ENCODE measurements around the gene CAPN5. TPM values are rescaled to one million over a fixed set of nuclear protein-coding genes. Genes with fewer than 3 reads are reported as not detected.

CAPN5 gene
- total RNA-seq, 1 experiment from 2014 or later = 27.4 TPM

- TF ChIP-seq ZNF121 (CRISPR knock-in tag; IDR thresholded peaks at IDR 0.05) (no peak), USF1 (CRISPR knock-in tag; IDR thresholded peaks at IDR 0.05) (no peak), ZNF317 (CRISPR knock-in tag; IDR thresholded peaks at IDR 0.05; ENCODE audit: borderline replicate concordance, low read depth) (no peak)
- TF ChIP-seq, protein P1, sequence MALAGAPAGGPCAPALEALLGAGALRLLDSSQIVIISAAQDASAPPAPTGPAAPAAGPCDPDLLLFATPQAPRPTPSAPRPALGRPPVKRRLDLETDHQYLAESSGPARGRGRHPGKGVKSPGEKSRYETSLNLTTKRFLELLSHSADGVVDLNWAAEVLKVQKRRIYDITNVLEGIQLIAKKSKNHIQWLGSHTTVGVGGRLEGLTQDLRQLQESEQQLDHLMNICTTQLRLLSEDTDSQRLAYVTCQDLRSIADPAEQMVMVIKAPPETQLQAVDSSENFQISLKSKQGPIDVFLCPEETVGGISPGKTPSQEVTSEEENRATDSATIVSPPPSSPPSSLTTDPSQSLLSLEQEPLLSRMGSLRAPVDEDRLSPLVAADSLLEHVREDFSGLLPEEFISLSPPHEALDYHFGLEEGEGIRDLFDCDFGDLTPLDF (CRISPR knock-in tag; IDR thresholded peaks at IDR 0.05) = no peak
Observed at GRCh38 chr11:77058900-77059299, 7.9 kb upstream of the CAPN5 start (continued).

DNA sequence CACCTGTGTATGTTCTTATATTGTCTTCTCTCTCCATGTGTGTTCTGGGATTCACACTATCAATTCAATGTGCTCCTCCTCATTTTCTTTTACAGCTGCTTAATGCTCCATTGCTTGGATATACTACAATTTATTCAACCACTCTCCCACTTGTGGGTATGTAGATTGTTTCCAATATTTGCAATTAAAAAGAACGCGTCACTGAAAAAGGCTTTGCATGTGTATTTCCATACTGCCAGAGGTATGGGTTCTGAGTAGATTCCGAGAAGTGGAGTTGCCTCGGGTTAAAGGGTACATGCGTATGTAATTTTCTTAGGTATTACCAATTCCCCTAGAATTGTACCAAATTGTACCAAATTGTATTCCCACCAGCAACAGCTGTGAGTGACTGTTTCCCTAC, 7.0 kb upstream of the CAPN5 start:
- H3K27me3 Mint-ChIP-seq (ENCODE audit: low read depth) = peaks cover 10% of the 10 kb centered on the region
- peaks cover 10% of the 10 kb centered on the region; the same call in 1 of the 2 replicates for H3K4me1 Mint-ChIP-seq
- ChIA-PET POLR2A (no interaction called here), CTCF (interaction anchor here (0.7 kb wide), 1 partner anchor 31 kb away, joined by 4 read pairs; no protein-coding TSS in a partner anchor)
- no peak for ATAC-seq
- H3K36me3 Mint-ChIP-seq = no peaks in the 10 kb centered on the region; the same call in 1 of the 2 replicates
- no peak overlapping the region for H3K4me3 Mint-ChIP-seq
- TF ChIP-seq FOXP1 (CRISPR knock-in tag; IDR thresholded peaks at IDR 0.05; ENCODE audit: borderline replicate concordance) (no peak), HMGA2 (CRISPR knock-in tag; IDR thresholded peaks at IDR 0.05) (no peak), SMAD4 (CRISPR knock-in tag; IDR thresholded peaks at IDR 0.05) (no peak), PRRX2 (CRISPR knock-in tag; IDR thresholded peaks at IDR 0.05) (no peak), KAT7 (CRISPR knock-in tag; IDR thresholded peaks at IDR 0.05; ENCODE audit: borderline replicate concordance) (no peak), ZBTB43 (CRISPR knock-in tag; IDR thresholded peaks at IDR 0.05) (no peak), EMX1 (CRISPR knock-in tag; IDR thresholded peaks at IDR 0.05) (no peak), USF1 (CRISPR knock-in tag; IDR thresholded peaks at IDR 0.05) (no peak), NR2C2 (CRISPR knock-in tag; IDR thresholded peaks at IDR 0.05) (no peak), GRHL2 (CRISPR knock-in tag; IDR thresholded peaks at IDR 0.05; ENCODE audit: insufficient replicate concordance, severe bottlenecking) (no peak), ZNF232 (CRISPR knock-in tag; IDR thresholded peaks at IDR 0.05) (no peak), ETV6 (CRISPR knock-in tag; IDR thresholded peaks at IDR 0.05) (no peak), GTF2I (CRISPR knock-in tag; conservative IDR thresholded peaks at IDR 0.05) (no peak), TEAD1 (CRISPR knock-in tag; IDR thresholded peaks at IDR 0.05) (no peak)
- TF ChIP-seq, protein P2, sequence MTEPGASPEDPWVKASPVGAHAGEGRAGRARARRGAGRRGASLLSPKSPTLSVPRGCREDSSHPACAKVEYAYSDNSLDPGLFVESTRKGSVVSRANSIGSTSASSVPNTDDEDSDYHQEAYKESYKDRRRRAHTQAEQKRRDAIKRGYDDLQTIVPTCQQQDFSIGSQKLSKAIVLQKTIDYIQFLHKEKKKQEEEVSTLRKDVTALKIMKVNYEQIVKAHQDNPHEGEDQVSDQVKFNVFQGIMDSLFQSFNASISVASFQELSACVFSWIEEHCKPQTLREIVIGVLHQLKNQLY (CRISPR knock-in tag; IDR thresholded peaks at IDR 0.05) = no peak
- no peak for DNase-seq (ENCODE audit: low spot score)
- H3K9me3 Mint-ChIP-seq = peaks cover 21% of the 10 kb centered on the region
- H3K27ac Mint-ChIP-seq = no peak overlapping the region

DNA sequence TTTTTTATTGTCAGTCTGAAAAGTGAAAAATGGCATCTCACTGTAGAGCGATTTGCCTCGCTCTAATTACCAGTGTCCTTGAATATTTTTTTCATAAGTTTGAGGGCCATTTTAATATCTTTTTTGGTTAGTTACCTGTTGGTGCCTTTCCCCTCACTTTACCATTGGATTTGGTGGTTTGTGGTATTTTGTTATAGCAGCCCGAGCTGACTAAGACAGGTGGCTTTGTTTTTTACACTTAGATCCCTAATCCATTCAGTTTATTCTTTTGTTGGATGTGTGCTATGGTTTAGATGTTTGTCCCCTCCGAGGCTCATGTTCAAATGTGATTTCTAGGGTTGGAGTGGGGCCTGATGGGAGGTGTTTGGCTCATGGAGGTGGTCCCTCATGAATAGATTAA, 6.5 kb upstream of the CAPN5 start:
- Mint-ChIP-seq H3K36me3 (no peaks in the 10 kb centered on the region; the same call in 1 of the 2 replicates), H3K27ac (no peak overlapping the region), H3K4me3 (no peak overlapping the region), H3K27me3 (ENCODE audit: low read depth) (peaks cover 14% of the 10 kb centered on the region), H3K9me3 (peaks cover 21% of the 10 kb centered on the region), H3K4me1 (peaks cover 11% of the 10 kb centered on the region)
- ATAC-seq = no peak
- DNase-seq (ENCODE audit: low spot score) = no peak
- POLR2A ChIA-PET = no interaction called here
- CTCF ChIA-PET = interaction anchor here (0.7 kb wide), 1 partner anchor 31 kb away, joined by 4 read pairs; no protein-coding TSS in a partner anchor
- TF ChIP-seq ZNF263 (CRISPR knock-in tag; IDR thresholded peaks at IDR 0.05; ENCODE audit: low read depth) = no peak
- no peak for TF ChIP-seq FOXP1 (CRISPR knock-in tag; IDR thresholded peaks at IDR 0.05; ENCODE audit: borderline replicate concordance)
- TF ChIP-seq, protein P3, sequence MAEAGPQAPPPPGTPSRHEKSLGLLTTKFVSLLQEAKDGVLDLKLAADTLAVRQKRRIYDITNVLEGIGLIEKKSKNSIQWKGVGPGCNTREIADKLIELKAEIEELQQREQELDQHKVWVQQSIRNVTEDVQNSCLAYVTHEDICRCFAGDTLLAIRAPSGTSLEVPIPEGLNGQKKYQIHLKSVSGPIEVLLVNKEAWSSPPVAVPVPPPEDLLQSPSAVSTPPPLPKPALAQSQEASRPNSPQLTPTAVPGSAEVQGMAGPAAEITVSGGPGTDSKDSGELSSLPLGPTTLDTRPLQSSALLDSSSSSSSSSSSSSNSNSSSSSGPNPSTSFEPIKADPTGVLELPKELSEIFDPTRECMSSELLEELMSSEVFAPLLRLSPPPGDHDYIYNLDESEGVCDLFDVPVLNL (CRISPR knock-in tag; IDR thresholded peaks at IDR 0.05; ENCODE audit: borderline replicate concordance, low read depth) = no peak
